Mucosa of rectum (tissue), 2 donors: Measurements from ENCODE around the gene SEPTIN10.
"Not testable (repeated sequence)": the region's sequence is repeated elsewhere in the genome, so short reads cannot be mapped to it uniquely, and the experiment has no call there.

Experiments used
- H3K27ac ChIP-seq, 2 donors: one replicate each; pipeline ENCODE4 v1.7.0; 2013; ENCODE audit warnings: inconsistent platforms in 2 of 2, low read depth in 2 of 2, low read length in 2 of 2
- H3K27me3 ChIP-seq, 2 donors: one replicate each; pipeline ENCODE4 v1.7.0; 2013; ENCODE audit warnings: low read length in 2 of 2; ENCODE audit not compliant: control insufficient read depth in 2 of 2, insufficient read depth in 2 of 2
- H3K36me3 ChIP-seq, 2 donors: one replicate each; pipeline ENCODE4 v1.7.0; 2013; ENCODE audit warnings: low read length in 2 of 2; ENCODE audit not compliant: control insufficient read depth in 2 of 2, insufficient read depth in 2 of 2
- H3K4me1 ChIP-seq, 2 donors: one replicate each; pipeline ENCODE4 v1.7.0; 2013; ENCODE audit warnings: low read length in 2 of 2, mild to moderate bottlenecking in 1 of 2; ENCODE audit not compliant: control insufficient read depth in 2 of 2, insufficient read depth in 2 of 2
- H3K4me3 ChIP-seq, 2 donors: one replicate each; pipeline ENCODE4 v1.7.0; 2013; ENCODE audit warnings: low read length in 2 of 2
- H3K9ac ChIP-seq, 2 donors: one replicate each; pipeline ENCODE4 v1.7.0; 2013; ENCODE audit warnings: low read length in 2 of 2, low read depth in 1 of 2, mild to moderate bottlenecking in 1 of 2
- H3K9me3 ChIP-seq, 2 donors: one replicate each; pipeline ENCODE4 v1.7.0; 2013; ENCODE audit warnings: low read length in 2 of 2; ENCODE audit not compliant: control insufficient read depth in 2 of 2
- donor health status: healthy.
- donor health status: Normal muscosa, but diverticular disease.

The SEPTIN10 gene

GRCh38 chr2:109632158-109632789 lies 18.5 kb upstream of the SEPTIN10 start:
- H3K4me1 ChIP-seq, result no peaks in the 10 kb centered on the region
- peak overlapping the region in 1 of 2 donors; percentile 4 for H3K27ac ChIP-seq
- H3K9ac ChIP-seq, result no peak overlapping the region
- H3K4me3 ChIP-seq, result no peak overlapping the region
- no peaks in the 10 kb centered on the region for H3K9me3 ChIP-seq
- H3K36me3 ChIP-seq, result no peaks in the 10 kb centered on the region
- no peaks in the 10 kb centered on the region for H3K27me3 ChIP-seq

- H3K9ac ChIP-seq, result no peak overlapping the region
- no peaks in the 10 kb centered on the region for H3K36me3 ChIP-seq
- H3K4me1 ChIP-seq, result no peaks in the 10 kb centered on the region
- no peaks in the 10 kb centered on the region for H3K9me3 ChIP-seq
- H3K27ac ChIP-seq, result peak overlapping the region in 1 of 2 donors; percentile 4
- H3K27me3 ChIP-seq, result no peaks in the 10 kb centered on the region
- no peak overlapping the region for H3K4me3 ChIP-seq
Measured at GRCh38 chr2:109631741-109632140, 18.0 kb upstream of the SEPTIN10 start.

- Histone ChIP-seq H3K27me3 (no peaks in the 10 kb centered on the region), H3K4me1 (no peaks in the 10 kb centered on the region), H3K27ac (no peak overlapping the region), H3K9ac (no peak overlapping the region), H3K36me3 (no peaks in the 10 kb centered on the region), H3K4me3 (no peak overlapping the region), H3K9me3 (no peaks in the 10 kb centered on the region)
Measured at GRCh38 chr2:109630441-109631430, 17.0 kb upstream of the SEPTIN10 start.

GRCh38 chr2:109629867-109630266 lies 16.1 kb upstream of the SEPTIN10 start:
- H3K27ac ChIP-seq, result no peak overlapping the region
- no peaks in the 10 kb centered on the region for H3K9me3 ChIP-seq
- H3K4me3 ChIP-seq, result no peak overlapping the region
- no peaks in the 10 kb centered on the region for H3K27me3 ChIP-seq
- no peak overlapping the region for H3K9ac ChIP-seq
- no peaks in the 10 kb centered on the region for H3K36me3 ChIP-seq
- H3K4me1 ChIP-seq, result no peaks in the 10 kb centered on the region

DNA sequence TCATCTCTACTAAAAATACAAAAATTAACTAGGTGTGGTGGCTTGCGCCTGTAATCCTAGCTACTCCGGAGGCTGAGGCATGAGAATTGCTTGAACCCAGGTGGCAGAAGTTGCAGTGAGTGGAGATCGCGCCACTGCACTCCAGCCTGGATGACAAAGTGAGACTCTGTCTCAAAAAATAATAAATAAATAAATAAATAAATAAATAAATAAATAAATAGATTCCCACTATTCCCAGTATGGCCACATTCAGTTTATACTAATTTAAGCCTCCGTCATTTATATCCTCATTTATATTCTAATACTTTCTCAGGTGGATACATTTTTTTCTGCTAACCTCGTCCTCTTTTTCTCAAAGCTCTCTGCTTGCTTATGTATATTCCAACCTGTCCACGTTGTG lies 14.6 kb upstream of the SEPTIN10 start:
- not testable (repeated sequence) for H3K27me3 ChIP-seq, H3K4me3 ChIP-seq, H3K9me3 ChIP-seq, H3K9ac ChIP-seq, H3K4me1 ChIP-seq, H3K27ac ChIP-seq, H3K36me3 ChIP-seq

GRCh38 chr2:109624339-109624738 lies 10.6 kb upstream of the SEPTIN10 start:
- Histone ChIP-seq H3K4me1 (no peaks in the 10 kb centered on the region), H3K27me3 (no peaks in the 10 kb centered on the region), H3K27ac (no peak overlapping the region), H3K9me3 (no peaks in the 10 kb centered on the region), H3K36me3 (no peaks in the 10 kb centered on the region), H3K4me3 (no peak overlapping the region), H3K9ac (no peak overlapping the region)

GRCh38 chr2:109623923-109624322 lies 10.2 kb upstream of the SEPTIN10 start:
- H3K4me3 ChIP-seq, result no peak overlapping the region

DNA sequence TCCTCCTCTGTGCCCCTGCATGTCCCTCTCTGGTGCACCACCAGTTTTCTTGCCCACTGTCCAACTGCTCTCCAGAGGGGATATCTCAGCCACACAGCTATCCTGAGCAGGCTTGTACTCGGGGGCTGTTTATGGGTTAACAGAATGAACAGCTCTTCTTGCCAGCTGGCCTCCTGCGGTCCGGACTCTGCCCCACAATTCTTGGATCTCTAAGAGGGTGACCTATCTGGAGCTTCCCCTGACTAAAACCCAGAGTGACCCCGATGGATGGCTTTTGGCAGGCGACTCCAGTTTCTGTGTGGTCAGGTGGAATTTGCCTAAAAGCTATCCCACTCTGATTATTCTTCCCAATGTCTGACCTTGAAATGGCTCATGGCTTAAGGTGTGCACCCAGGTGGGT lies 9.5 kb upstream of the SEPTIN10 start:
- H3K9me3 ChIP-seq, result no peaks in the 10 kb centered on the region
- no peak overlapping the region for H3K4me3 ChIP-seq
- H3K27me3 ChIP-seq, result no peaks in the 10 kb centered on the region
- H3K36me3 ChIP-seq, result no peaks in the 10 kb centered on the region
- no peak overlapping the region for H3K9ac ChIP-seq
- H3K4me1 ChIP-seq, result peaks cover 0 to 2% of the 10 kb centered on the region in 2 donors
- no peak overlapping the region for H3K27ac ChIP-seq

More at GRCh38 chr2:109623923-109624322, 10.2 kb upstream of the SEPTIN10 start:
- Histone ChIP-seq H3K9ac (no peak overlapping the region), H3K36me3 (no peaks in the 10 kb centered on the region), H3K4me1 (peaks cover 0 to 2% of the 10 kb centered on the region in 2 donors), H3K9me3 (no peaks in the 10 kb centered on the region), H3K27me3 (no peaks in the 10 kb centered on the region), H3K27ac (no peak overlapping the region)

GRCh38 chr2:109619032-109619615 lies 5.4 kb upstream of the SEPTIN10 start:
- H3K4me1 ChIP-seq, result peaks cover 5 to 14% of the 10 kb centered on the region in 2 donors
- no peaks in the 10 kb centered on the region for H3K27me3 ChIP-seq
- no peaks in the 10 kb centered on the region for H3K36me3 ChIP-seq
- H3K27ac ChIP-seq, result no peak overlapping the region
- no peaks in the 10 kb centered on the region for H3K9me3 ChIP-seq
- H3K4me3 ChIP-seq, result no peak overlapping the region
- no peak overlapping the region for H3K9ac ChIP-seq

- Histone ChIP-seq H3K27ac (peak overlapping the region in 1 of 2 donors; percentile 91), H3K4me1 (peaks cover 8 to 21% of the 10 kb centered on the region in 2 donors), H3K4me3 (peak overlapping the region; percentile 70 to 91), H3K9ac (peak overlapping the region in 1 of 2 donors; percentile 94), H3K27me3 (no peaks in the 10 kb centered on the region), H3K9me3 (no peaks in the 10 kb centered on the region), H3K36me3 (no peaks in the 10 kb centered on the region)
Measured at GRCh38 chr2:109616184-109616583, 2.4 kb upstream of the SEPTIN10 start.
